HG03460 (cell line): ENCODE results near the gene PPTC7.
"Not testable (repeated sequence)": the region's sequence is repeated elsewhere in the genome, so short reads cannot be mapped to it uniquely, and the experiment has no call there.

Experiments
- ATAC-seq: cut with Tn5 transposase; IDR thresholded peaks from one replicate; pipeline ENCODE4 v1.9.1; 2021; ENCODE audit not compliant: unreplicated experiment

The PPTC7 gene, protein sequence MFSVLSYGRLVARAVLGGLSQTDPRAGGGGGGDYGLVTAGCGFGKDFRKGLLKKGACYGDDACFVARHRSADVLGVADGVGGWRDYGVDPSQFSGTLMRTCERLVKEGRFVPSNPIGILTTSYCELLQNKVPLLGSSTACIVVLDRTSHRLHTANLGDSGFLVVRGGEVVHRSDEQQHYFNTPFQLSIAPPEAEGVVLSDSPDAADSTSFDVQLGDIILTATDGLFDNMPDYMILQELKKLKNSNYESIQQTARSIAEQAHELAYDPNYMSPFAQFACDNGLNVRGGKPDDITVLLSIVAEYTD

DNA sequence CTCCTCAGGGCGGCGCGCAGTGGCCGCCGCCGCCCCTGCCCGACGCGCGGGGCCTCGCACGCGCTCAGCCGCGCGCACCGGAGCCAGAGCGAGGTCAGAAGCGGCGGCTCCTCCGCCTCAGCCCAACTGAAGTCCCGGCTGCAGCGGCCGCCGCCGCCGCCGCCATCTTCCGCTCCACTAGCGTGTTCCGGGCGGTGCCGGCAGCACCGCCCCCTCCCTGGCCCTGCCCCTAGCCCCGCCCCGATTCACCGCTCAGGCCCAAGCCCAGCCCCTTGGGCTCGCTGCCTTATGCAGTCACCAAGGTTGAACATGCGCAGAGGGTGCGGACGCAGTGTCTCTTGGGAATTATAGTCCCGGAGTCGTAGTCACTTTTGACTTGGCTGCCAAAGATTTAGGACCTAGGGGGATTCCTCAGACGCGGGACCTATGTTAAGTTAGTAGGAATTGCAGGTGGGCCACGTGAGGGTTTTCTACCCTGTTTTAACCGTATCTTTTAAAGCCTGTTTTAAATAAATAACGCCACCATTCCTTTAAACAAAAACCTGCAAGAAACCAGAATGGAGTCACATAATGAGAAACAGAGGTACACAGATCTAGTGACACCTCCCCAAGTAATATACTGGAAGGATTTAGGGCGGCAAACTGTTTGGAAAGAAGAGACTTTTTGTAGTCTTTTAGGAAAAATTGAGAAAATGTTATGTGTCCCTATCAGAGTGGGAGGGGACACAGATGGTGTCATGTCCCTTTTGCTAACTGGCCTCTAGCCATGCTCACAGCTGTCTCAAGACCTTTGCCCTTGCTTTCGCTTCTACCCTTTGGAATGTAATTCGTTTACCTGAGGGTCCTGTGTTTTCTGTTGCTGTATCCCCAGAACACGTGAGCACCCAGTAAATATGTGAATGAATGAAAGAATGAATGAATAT lies at the start of gene PPTC7:
TSS of gene PPTC7 (minus strand) at position 182 of the 923 bp plus-strand sequence. CDS start 287 bp downstream, outside the sequence.
- peak; percentile 75 for ATAC-seq

GRCh38 chr12:110627500-110628195 lies 44.5 kb upstream of the PPTC7 start:
- no peak for ATAC-seq

DNA sequence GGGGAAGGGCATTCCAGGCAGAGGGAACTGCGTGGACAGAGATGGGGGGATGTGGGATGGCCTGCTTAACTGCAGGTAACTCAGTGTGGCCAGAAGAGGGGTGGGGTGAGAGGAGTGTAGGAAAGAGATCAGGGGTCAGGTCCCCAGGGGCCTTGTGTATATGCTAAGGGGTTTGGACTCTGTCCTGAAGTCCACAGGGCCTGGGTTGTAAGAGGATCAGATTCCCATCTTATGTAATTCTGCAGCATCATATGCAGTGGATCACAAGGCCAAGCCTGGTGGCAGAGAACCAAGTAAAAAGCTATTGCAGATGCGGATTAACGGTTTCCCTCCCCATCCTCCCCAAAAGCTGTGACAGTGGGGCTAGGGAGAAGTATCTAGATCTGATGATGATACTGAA lies 39.5 kb upstream of the PPTC7 start:
- no peak for ATAC-seq

GRCh38 chr12:110619534-110619953 lies 36.4 kb upstream of the PPTC7 start:
- ATAC-seq, result peak; percentile 63

DNA sequence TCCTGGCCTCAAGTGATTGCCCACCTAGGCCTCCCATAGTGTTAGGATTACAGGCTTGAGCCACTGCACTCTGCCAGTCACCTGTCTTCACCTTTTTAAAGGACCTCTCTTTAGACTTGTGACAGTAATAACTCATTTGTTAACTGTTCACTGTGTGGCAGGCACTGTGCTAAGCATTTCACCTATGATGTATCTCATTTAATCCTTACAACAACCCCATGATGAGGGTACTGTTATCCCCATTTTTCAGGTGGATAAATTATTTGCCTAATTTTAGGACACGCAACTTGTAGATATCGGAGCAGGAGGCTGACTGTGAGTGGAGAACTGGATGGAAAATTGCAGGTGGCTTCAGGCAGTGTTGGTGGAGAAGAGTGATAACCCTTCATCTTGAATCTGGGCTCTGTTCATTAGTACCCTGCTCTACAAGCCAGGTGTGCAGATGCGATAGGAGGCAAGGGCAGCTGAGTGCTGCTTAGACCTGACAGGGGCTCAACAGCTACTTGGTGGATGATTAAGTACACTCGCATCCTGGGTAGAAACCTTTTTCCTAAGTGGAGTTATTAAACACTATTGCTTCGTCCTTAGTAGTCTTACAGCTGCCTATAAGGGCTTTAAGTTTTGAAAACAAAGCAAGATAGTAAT lies 33.5 kb upstream of the PPTC7 start:
- ATAC-seq, result no peak

GRCh38 chr12:110615171-110615570 lies 32.1 kb upstream of the PPTC7 start:
- ATAC-seq, result no peak

DNA sequence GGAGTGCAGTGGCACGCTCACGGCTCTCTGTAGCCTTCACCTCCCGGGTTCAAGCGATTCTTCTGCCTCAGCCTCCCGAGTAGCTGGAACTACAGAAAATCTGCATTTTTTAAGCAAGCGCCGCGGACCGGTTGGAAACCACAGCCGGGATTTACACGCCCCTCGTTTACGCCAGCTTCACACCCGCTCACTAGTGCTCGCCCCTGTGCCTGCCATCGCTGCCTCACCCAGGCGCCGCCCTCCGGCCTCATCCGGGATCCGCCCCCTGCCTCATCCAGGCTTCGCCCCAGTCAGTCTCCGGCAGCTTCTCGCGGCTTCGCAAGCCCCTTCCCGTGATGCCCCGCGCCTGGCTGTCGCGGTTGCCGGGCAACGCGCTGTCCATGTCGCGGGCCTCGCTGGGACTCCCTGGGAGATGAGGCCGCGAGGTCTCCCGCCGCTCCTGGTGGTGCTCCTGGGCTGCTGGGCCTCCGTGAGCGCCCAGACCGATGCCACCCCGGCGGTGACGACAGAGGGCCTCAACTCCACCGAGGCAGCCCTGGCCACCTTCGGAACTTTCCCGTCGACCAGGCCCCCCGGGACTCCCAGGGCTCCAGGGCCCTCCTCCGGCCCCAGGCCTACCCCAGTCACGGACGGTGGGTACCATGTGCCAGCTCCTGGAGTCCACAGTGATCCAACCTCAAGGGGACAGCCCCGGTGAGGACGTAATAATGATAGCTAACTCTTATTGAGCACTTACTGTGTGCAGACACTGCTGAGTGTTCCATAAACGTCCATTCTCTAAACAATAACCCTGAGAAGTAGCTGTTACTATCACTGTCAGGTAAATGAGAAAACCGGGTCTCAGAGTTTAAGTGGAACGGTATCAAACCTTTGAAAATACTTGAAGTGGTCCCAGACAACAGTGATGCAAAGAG lies 30.9 kb upstream of the PPTC7 start, which contains the start of gene TCTN1:
TSS of gene TCTN1 (plus strand) at position 359 of the 914 bp plus-strand sequence. CDS start at position 413, 54 bp downstream.
- peak; percentile 95 for ATAC-seq

- no peak for ATAC-seq
These were observed 30.1 kb upstream of the PPTC7 start for GRCh38 chr12:110613071-110613770.

DNA sequence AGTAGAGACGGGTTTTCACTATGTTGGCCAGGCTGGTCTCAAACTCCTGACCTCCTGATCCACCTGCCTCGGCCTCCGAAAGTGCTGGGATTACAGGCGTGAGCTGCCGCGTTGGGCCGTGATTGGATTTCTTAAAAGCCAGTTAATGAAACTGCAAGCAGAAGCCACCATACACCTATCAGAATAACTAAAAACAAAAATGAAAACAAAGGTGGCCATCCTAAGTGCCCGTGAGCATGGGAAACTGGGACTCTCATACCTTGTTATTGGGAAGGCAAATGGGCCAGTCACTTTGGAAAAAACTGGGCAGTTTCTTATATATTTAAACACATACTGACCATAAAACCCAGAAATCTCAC lies 23.1 kb upstream of the PPTC7 start:
- ATAC-seq, result no peak

DNA sequence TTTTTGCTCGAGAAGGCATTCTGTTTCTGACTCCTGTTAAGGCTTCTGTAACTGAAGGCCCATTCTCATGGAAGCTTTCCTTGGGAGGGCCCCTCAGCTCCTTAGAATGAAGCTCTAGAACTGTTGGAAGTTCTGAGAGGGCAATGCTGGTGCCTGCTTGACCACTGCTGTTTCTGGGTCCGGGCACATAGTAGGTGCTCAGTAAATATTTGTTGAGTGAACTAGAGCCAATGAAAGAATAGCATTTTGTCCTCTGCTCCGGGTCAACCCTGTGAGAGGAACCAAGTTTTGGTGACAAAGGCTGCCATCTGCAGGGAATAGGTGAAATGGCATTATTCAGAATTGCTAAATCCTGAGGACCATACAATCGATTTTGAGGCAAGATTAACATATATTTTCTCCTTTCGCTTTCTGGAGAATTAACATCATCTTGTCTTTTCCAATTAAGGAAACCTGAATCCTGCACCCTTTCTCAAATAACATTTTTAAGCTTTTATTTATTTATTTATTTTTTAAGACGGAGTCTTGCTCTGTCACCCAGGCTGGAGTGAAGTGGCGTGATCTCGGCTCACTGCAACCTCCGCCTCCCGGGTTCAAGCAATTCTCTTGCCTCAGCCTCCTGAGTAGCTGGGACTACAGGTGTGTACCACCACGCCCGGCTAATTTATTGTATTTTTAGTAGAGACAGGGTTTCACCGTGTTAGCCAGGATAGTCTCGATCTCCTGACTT lies 19.1 kb upstream of the PPTC7 start:
- ATAC-seq, result not testable (repeated sequence)

GRCh38 chr12:110600254-110600653 lies 17.1 kb upstream of the PPTC7 start:
- ATAC-seq, result no peak

DNA sequence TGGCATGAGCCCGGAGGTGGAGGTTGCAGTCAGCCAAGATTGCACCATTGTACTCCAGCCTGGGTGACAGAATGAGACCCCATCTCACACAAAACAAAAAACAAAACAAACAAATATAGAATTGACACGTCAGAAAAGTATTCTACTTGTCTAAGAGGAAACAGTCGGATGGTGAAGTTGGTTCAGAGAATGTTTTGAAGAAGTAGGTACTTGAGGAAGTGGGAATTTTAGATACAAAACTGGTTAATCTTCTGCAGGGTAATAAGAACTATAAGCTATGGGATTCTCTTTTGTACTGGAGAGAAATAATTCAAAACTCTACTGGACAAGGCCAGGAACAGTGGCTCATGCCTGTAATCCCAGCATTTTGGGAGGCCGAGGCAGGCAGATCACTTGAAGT lies 16.2 kb upstream of the PPTC7 start:
- no peak for ATAC-seq

GRCh38 chr12:110597885-110598284 lies 14.8 kb upstream of the PPTC7 start:
- ATAC-seq, result no peak

- ATAC-seq, result not testable (repeated sequence)
These were observed 9.8 kb upstream of the PPTC7 start for GRCh38 chr12:110592919-110593318.

DNA sequence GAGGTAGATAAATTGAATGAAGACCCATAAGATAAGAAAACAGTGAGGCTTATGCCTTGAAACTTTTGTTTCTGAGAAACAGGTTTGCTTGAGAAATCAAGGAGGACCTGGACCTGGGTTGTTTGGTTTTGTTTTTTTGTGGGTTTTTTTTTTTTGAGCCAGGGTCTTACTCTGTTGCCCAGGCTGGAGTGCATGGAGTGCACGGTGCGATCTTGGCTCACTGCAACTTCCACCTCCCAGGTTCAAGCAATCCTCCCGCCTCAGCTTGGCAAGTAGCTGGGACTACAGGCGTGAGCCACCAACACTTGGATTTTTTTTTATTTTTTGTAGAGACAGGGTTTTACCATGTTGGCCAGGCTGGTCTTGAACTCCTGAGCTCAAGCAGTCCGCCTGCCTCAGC lies 9.0 kb upstream of the PPTC7 start:
- ATAC-seq, result no peak

- no peak for ATAC-seq
These were observed 8.4 kb upstream of the PPTC7 start for GRCh38 chr12:110591451-110592051.

DNA sequence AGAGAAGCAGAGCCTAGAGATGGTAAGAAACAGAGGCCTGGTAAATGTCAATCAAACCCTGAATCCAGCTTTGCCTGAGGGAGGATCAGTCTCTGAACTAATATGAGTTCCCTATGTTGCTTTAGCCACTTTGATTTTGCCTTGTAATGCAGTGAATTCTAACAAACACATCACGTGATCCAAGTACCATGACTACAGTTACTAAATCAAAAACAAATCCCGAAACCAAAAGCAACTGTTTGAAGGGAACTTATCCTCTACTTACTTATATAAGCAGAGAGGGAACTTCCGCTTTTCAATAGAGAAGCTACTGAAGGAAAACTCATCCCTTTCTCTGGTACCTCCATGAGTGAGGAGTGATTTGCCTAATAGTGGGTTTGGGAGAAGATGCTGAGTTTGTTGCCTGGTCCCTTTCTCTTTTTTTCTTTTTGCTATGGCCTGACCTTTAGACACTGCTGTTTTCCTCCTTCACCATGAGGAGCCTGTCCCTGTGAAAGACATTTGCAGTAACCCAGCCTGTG lies 7.7 kb upstream of the PPTC7 start:
- ATAC-seq, result peak; percentile 79

DNA sequence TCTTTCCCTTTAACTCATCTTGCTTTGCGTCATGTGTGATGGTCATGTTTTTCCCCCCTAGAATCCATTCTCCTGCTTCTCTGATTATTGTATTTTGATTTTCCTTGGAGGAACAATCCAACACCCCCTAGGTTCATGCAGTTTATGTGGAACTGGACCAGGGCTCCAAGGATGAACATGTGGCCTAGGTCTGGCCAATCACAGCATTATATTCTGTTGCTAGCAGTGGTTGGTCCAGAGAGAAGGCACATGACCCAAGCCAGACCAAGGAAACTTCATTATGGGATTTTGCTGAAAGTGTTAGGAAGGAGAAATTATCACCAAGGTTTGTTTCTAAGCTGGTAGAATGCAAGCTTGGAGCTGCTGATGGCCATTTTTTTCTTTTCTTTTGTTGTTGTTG lies 6.9 kb upstream of the PPTC7 start:
- ATAC-seq, result no peak
